ENCODE measurements around the gene EPHA1. TPM values are rescaled to one million over a fixed set of nuclear protein-coding genes. Genes with fewer than 3 reads are reported as not detected.

The EPHA1 gene
- polyA plus RNA-seq, 1 of the 3 experiments (the other 2 are of a cell fraction): 0.49 TPM

GRCh38 chr7:143375298-143376034, 33.2 kb downstream of the EPHA1 start:
- Histone ChIP-seq H3K9ac (no peak overlapping the region), H3K36me3 (replicated peaks in 1 of 2; ENCODE audit: control insufficient read depth in 1 of 2, insufficient read depth in 2 of 2, low read length in 1 of 2) (no peaks in the 10 kb centered on the region), H3K9me2 (no peaks in the 10 kb centered on the region), H3K4me2 (peak overlapping the region; percentile 25), H3K9me3 (no peaks in the 10 kb centered on the region), H3K4me1 (ENCODE audit: control insufficient read depth in 1 of 2, insufficient read depth in 2 of 2, low read depth in 1 of 2, low read length in 1 of 2) (peaks cover 9 to 40% of the 10 kb centered on the region in 2 experiments; a peak in 3 of 4 replicates), H4K20me1 (ENCODE audit: insufficient read depth) (no peaks in the 10 kb centered on the region), H2AFZ (ENCODE audit: low read depth) (no peak overlapping the region), H3F3A (replicated peaks; ENCODE audit: insufficient read depth) (peaks cover 23% of the 10 kb centered on the region), H3K4me3 (ENCODE audit: low read depth in 2 of 2, low read length in 1 of 2) (no peak overlapping the region), H3K27ac (ENCODE audit: low read depth in 2 of 2, low read length in 1 of 2) (peak overlapping the region in 1 of 2 experiments; percentile 27; a peak in 2 of 4 replicates), H3K79me2 (ENCODE audit: insufficient read depth) (peaks cover 34% of the 10 kb centered on the region), H3K27me3 (ENCODE audit: insufficient read depth) (no peaks in the 10 kb centered on the region)
- ChIA-PET POLR2A (no interaction called here), CTCF (interaction anchor here (2.4 to 4.1 kb wide), 2 partner anchors 30 to 135 kb away, joined by 8 to 20 read pairs; no protein-coding TSS in a partner anchor)
- no peak for DNase-seq
- no peak for TF ChIP-seq ELF1 (IDR thresholded peaks at IDR 0.05)
- no peak for TF ChIP-seq RFX5 (IDR thresholded peaks at IDR 0.05; ENCODE audit: low read length)
- TF ChIP-seq ZBTB33 (IDR thresholded peaks at IDR 0.05; ENCODE audit: borderline replicate concordance, low read depth): no peak
- TF ChIP-seq EP300 (IDR thresholded peaks at IDR 0.05; ENCODE audit: borderline replicate concordance in 1 of 2, low read depth in 1 of 2, low read length in 1 of 2): no peak
- 0 out of 2 replicates have a peak, but pooled peaks have one; percentile 14 for TF ChIP-seq FOSL2 (IDR thresholded peaks at IDR 0.05; ENCODE audit: borderline replicate concordance, low read depth)
- no peak for TF ChIP-seq CTCF (IDR thresholded peaks at IDR 0.05)
- TF ChIP-seq TEAD4 (IDR thresholded peaks at IDR 0.05; ENCODE audit: borderline replicate concordance, insufficient read depth): no peak
- WGBS (ENCODE audit: low lambda C conversion rate): 95% methylated on average over 7 of the region's 7 CpGs

- CTCF ChIA-PET: interaction anchor here (1.3 to 4.1 kb wide), 4 partner anchors 15 to 134 kb away, joined by 3 to 20 read pairs (median 11); no protein-coding TSS in a partner anchor
- no peaks in the 10 kb centered on the region for H4K20me1 ChIP-seq (ENCODE audit: insufficient read depth)
- H3K36me3 ChIP-seq (replicated peaks in 1 of 2; ENCODE audit: control insufficient read depth in 1 of 2, insufficient read depth in 2 of 2, low read length in 1 of 2): no peaks in the 10 kb centered on the region
- no peak overlapping the region for H3K9ac ChIP-seq
- H3K79me2 ChIP-seq (ENCODE audit: insufficient read depth): peaks cover 25% of the 10 kb centered on the region
- H3K4me1 ChIP-seq (ENCODE audit: control insufficient read depth in 1 of 2, insufficient read depth in 2 of 2, low read depth in 1 of 2, low read length in 1 of 2): peaks cover 5 to 40% of the 10 kb centered on the region in 2 experiments; a peak in 3 of 4 replicates
- no peak overlapping the region for H2AFZ ChIP-seq (ENCODE audit: low read depth)
- peaks cover 20% of the 10 kb centered on the region for H3F3A ChIP-seq (replicated peaks; ENCODE audit: insufficient read depth)
- H3K4me2 ChIP-seq: no peak overlapping the region
- no peak overlapping the region for H3K27ac ChIP-seq (ENCODE audit: low read depth in 2 of 2, low read length in 1 of 2)
- H3K9me2 ChIP-seq: no peaks in the 10 kb centered on the region
- no peaks in the 10 kb centered on the region for H3K9me3 ChIP-seq
- POLR2A ChIA-PET: interaction anchor here (0.9 kb wide), 1 partner anchor 101 kb away, joined by 4 read pairs; no protein-coding TSS in a partner anchor
- 91% methylated on average over 5 of the region's 5 CpGs for WGBS (ENCODE audit: low lambda C conversion rate)
- DNase-seq: no peak
- H3K27me3 ChIP-seq (ENCODE audit: insufficient read depth): no peaks in the 10 kb centered on the region
- H3K4me3 ChIP-seq (ENCODE audit: low read depth in 2 of 2, low read length in 1 of 2): no peak overlapping the region
- TF ChIP-seq CHD2 (IDR thresholded peaks at IDR 0.05; ENCODE audit: low read length, partially characterized antibody) (no peak), USF1 (IDR thresholded peaks at IDR 0.05; ENCODE audit: borderline replicate concordance, low read depth) (no peak), GABPA (IDR thresholded peaks at IDR 0.05; ENCODE audit: low read depth) (no peak), FOXM1 (IDR thresholded peaks at IDR 0.05; ENCODE audit: low read depth) (no peak), PBX3 (IDR thresholded peaks at IDR 0.05) (no peak), TCF12 (IDR thresholded peaks at IDR 0.05) (no peak), POLR2AphosphoS5 (IDR thresholded peaks at IDR 0.05; ENCODE audit: low read depth, low read length) (no peak), TAF1 (IDR thresholded peaks at IDR 0.05; ENCODE audit: borderline replicate concordance, low read depth, low read length) (no peak), RXRA (IDR thresholded peaks at IDR 0.05; ENCODE audit: borderline replicate concordance, low read depth) (no peak), ZBTB33 (IDR thresholded peaks at IDR 0.05; ENCODE audit: borderline replicate concordance, low read depth) (no peak), YY1 (IDR thresholded peaks at IDR 0.05; ENCODE audit: low read depth) (no peak)
These were observed 34.1 kb downstream of the EPHA1 start for GRCh38 chr7:143374561-143374960.
